Measurements from ENCODE around the gene UTP14C.

The UTP14C gene

DNA sequence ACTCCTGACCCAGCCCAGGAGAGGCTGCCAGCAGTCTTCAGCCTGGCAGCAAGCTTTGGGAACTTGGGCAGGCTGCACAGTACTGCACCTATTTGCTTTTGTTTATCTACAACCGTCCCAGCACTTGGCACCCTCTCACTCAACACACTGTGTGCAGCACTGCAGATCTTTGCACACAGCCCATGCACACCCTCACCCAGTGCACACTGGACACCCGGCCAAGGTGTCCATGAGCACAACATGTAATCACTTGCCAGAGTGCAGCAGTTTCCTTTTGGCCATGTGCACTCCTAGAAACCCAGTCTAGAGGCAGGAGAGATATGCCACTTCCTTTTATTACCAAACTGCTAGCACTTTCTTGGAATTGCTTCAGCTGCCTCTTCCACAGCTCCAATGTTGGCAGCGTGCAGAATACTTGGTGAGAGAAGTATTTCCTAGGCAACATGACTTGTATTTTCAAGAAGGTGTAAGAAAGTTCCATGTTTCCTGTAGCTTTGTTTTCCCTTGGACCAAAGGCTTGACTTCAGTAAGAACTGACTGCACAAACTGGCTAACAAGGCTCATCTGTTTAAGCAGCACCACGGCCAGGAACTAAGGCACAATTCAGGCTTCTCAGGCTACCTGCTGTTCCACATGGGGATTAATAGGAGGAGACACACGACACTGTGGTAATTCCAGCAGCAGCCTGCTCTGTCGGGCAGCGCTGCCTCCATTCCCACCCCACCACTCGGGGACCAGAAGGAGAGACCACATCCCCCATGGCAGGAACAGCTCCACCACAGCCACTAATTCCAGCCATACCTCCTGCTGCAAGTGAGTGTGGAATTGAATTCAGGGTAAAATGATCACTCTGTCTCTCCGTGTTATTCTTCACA lies 28.6 kb upstream of the UTP14C start:
- peak in 1 of 2 experiments; percentile 71 for DNase-seq (ENCODE audit: low read depth in 1 of 2, low spot score in 1 of 2)
- in situ Hi-C loops (cut with HindIII; ENCODE audit: low pct_unique_long_range_greater_than_20kb, low sequenced_read_pairs), result no loop called here
- no peak for TF ChIP-seq JUND (IDR thresholded peaks at IDR 0.05; ENCODE audit: low read depth)

DNA sequence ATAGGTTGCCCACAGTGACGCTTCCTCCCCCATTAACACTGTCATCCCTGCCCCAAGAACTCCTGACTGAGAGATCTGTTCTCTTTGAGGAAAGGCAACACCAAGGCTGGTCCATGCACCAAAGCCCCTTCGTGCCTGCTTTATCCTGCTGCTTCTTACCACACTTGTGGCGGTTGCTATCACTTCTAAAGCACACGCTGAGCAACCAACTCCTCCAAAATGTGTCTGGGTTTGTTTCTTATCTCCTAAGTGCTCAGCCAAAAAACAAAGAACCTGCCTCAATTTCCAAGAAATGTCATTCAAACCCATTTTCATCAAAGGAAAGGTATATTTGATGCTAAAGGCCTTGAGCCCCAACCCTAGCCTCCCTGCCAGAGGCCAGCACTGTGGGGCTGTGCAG lies 27.9 kb upstream of the UTP14C start:
- in situ Hi-C loops (cut with HindIII; ENCODE audit: low pct_unique_long_range_greater_than_20kb, low sequenced_read_pairs), result no loop called here
- no peak for DNase-seq (ENCODE audit: low read depth in 1 of 2, low spot score in 1 of 2)
- TF ChIP-seq JUND (IDR thresholded peaks at IDR 0.05; ENCODE audit: low read depth), result no peak

DNA sequence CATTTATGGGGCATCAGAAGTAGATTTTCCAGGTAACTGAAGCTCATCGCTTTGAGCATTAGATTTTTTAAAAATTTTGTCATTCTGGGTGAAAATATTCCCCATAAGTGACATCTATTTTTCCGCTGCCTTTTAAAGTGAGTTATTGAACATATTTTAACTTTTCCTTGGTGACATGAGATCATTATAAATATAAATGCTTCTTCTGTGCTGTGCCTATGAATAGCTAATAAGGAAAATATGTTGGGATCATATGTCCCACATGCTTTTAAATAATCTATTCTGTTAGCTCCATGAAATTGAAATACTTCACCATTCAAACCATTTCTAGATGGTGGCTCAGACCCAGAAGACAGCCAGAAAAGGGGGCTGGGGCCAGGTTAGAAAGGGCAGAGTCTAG lies 27.3 kb upstream of the UTP14C start:
- no peak for DNase-seq (ENCODE audit: low read depth in 1 of 2, low spot score in 1 of 2)
- TF ChIP-seq JUND (IDR thresholded peaks at IDR 0.05; ENCODE audit: low read depth), result no peak
- in situ Hi-C loops (cut with HindIII; ENCODE audit: low pct_unique_long_range_greater_than_20kb, low sequenced_read_pairs), result no loop called here

DNA sequence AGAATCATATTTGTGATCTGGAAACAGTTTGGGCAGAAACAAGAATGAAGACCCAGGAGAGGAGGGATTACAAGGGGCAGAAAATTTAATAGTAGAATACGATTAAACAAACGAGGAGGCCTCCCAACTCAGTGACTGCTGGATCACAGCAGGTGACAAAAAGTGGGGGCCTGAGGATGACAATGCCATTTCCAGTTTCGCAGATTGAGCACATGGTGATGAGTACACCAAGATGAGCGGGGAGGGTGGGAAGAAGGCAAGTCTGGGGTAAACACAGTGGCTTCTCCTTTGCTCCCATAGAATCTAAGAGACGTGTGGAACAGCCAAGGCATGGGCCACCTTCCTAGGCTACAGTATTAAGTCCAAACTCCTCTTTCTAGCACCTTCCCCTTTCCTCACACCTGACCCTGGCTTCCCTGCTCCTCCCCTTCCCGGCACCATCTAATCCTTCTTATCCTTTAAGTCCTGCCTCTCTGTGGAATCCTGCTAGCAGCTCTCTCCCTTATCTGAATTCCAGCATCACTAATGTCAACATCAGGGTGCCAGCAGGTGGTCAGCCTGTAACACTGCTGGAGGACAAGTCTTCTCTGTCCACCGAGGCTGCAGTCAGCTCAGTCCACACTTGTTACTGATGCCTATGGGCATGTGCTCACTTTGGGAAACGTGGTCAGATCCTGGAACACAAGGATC lies 26.7 kb upstream of the UTP14C start:
- peak in 1 of 2 experiments; percentile 76 for DNase-seq (ENCODE audit: low read depth in 1 of 2, low spot score in 1 of 2)
- in situ Hi-C loops (cut with HindIII; ENCODE audit: low pct_unique_long_range_greater_than_20kb, low sequenced_read_pairs), result no loop called here
- no peak for TF ChIP-seq JUND (IDR thresholded peaks at IDR 0.05; ENCODE audit: low read depth)

DNA sequence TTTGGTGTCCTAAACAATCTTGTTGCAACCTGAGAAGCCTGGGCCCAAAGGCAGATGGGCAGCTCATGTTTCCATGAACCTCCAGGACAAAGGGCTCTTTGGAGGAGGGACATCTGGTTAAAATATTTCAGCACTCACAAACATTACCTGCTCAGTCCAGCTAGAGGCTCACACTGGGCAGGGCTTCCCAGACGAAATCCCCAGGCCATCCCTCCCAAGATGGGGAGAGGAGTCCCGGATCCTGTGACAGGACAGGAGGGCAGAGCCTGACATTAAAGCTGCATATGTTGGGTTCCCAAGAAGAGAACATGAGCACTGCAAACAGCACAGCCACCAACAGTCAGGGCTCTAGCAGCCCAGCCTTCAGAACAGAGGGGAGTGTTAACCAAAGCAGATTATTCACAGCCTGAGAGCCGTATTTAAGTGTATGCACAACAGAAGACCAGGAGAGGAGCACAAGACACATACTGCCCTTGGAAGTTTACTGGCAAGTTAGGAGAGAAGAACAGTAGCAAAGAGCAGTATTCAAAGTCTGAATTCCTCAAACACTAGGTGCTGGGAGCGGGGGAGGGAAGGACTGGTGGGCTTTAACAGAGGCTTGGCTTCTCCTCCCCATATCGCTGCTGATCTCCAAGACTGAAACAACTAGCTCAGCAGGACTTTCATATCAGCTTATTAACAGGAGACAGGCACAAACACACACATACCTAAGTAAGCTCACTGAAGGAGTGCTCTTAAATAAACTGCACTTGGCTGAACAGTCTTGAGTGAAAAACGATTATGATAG lies 25.6 kb upstream of the UTP14C start:
- TF ChIP-seq JUND (IDR thresholded peaks at IDR 0.05; ENCODE audit: low read depth), result no peak
- DNase-seq (ENCODE audit: low read depth in 1 of 2, low spot score in 1 of 2), result peak in 1 of 2 experiments; percentile 81
- in situ Hi-C loops (cut with HindIII; ENCODE audit: low pct_unique_long_range_greater_than_20kb, low sequenced_read_pairs), result no loop called here

DNA sequence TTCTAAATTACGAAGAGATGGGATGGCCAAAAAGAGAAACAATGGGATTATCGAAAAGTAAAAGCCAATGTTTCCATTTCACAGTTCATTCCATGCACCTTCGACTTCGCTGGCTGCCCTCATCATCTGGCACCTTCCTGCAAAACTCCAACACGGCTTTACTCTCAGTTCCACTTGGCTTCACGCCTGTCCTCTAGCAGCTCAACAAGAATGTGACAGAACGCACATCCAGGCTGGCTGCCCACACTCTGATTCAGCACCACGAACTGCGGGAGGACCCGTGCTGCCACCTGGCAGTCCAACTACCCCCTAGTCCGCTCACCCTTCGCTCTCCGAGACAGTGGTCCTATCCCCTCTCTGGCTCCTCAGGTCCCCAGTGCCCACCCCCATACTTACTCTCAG lies 25.0 kb upstream of the UTP14C start:
- DNase-seq (ENCODE audit: low read depth in 1 of 2, low spot score in 1 of 2), result peak in 1 of 2 experiments; percentile 67
- TF ChIP-seq JUND (IDR thresholded peaks at IDR 0.05; ENCODE audit: low read depth), result no peak

DNA sequence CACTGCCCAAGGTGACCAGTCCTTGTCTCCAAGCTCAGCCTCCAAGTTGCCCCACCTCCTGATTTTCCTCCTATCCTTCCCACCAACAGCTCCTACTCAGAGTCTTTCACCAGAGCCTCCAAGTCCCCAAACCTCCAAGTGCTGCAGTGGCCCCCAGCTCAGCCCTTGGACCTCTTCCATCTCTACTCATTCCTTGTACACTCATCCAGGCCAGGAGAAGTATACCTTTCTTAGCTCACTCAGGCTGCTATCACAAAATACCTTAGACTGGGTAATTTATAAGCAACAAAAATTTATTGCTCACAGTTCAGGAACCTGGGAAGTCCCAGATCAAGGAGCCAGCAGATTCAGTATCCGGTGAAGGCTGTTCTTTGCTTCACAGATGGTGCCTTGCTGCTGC lies 24.6 kb upstream of the UTP14C start:
- TF ChIP-seq JUND (IDR thresholded peaks at IDR 0.05; ENCODE audit: low read depth), result no peak
- no peak for DNase-seq (ENCODE audit: low read depth in 1 of 2, low spot score in 1 of 2)
- in situ Hi-C loops (cut with HindIII; ENCODE audit: low pct_unique_long_range_greater_than_20kb, low sequenced_read_pairs), result no loop called here

More for the DNA sequence above, 25.0 kb upstream of the UTP14C start:
- in situ Hi-C loops (cut with HindIII; ENCODE audit: low pct_unique_long_range_greater_than_20kb, low sequenced_read_pairs), result no loop called here

DNA sequence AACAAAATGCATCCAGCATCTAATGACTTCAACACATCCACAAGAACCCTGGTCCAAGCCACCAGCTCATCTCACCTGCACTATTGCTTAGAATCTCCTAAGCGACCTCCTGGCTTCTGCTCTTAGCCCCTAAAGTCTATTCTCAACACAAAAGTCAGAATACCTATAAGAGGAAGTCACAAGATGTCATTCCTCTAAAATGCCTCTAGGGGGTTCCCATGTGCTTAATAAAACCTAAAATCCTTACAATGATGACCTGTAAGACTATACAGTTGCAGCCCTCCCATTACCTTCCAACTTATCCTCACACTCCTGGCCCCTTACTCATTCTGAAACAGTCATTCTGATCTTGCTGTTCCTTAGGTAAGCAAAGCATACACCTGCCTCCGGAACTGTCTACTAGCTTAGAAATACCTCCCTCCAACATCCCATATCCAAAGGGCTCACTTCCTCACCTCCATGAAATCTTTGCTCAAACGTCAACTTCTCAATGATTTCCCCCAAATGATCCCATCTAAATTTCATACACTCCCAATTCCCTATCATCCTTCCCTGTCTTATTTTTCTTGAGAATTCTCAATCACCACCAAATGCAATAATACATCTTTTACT lies 23.3 kb upstream of the UTP14C start:
- no peak for TF ChIP-seq JUND (IDR thresholded peaks at IDR 0.05; ENCODE audit: low read depth)
- in situ Hi-C loops (cut with HindIII; ENCODE audit: low pct_unique_long_range_greater_than_20kb, low sequenced_read_pairs), result no loop called here
- peak in 1 of 2 experiments; percentile 58 for DNase-seq (ENCODE audit: low read depth in 1 of 2, low spot score in 1 of 2)

DNA sequence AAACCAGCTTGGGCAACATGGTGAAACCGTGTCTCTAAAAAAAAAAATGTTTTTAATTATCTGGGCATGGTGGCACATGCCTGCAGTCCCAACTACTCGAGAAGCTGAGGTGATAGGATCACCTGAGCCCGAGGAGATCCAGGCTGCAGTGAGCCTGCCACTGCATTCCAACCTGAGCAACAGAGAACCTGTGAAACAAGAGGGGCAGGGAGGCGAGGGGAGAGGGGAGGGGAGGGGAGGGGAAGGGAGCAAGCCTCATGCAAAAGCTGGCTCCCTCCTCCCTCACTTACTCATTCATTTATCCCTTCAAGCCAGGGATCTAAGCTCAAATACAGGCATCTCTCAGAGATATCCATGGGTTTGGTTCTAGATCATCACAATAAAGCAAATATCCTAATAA lies 22.1 kb upstream of the UTP14C start:
- in situ Hi-C loops (cut with HindIII; ENCODE audit: low pct_unique_long_range_greater_than_20kb, low sequenced_read_pairs), result no loop called here
- TF ChIP-seq JUND (IDR thresholded peaks at IDR 0.05; ENCODE audit: low read depth), result no peak
- DNase-seq (ENCODE audit: low read depth in 1 of 2, low spot score in 1 of 2), result peak in 1 of 2 experiments; percentile 47

DNA sequence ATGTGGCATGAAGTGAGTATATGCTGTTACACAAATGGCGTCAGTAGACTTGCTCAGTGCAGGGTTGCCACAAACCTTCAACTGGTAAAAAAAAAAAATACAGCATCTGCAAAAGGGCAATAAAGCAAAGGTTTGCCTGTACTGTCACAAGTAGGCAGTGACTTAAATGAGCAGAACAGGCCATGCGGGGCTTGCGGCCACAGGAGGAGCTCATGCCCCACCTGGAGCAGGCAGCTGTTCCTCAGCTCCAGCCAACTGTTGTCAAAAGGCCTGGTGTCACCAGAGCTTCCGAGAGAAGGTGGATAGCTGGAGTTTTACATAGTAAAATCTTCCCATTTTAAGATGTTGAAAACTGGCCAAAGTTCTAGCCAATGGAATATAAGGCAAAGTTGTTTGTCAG lies 20.9 kb upstream of the UTP14C start:
- TF ChIP-seq JUND (IDR thresholded peaks at IDR 0.05; ENCODE audit: low read depth), result no peak
- in situ Hi-C loops (cut with HindIII; ENCODE audit: low pct_unique_long_range_greater_than_20kb, low sequenced_read_pairs), result no loop called here
- DNase-seq (ENCODE audit: low read depth in 1 of 2, low spot score in 1 of 2), result no peak

DNA sequence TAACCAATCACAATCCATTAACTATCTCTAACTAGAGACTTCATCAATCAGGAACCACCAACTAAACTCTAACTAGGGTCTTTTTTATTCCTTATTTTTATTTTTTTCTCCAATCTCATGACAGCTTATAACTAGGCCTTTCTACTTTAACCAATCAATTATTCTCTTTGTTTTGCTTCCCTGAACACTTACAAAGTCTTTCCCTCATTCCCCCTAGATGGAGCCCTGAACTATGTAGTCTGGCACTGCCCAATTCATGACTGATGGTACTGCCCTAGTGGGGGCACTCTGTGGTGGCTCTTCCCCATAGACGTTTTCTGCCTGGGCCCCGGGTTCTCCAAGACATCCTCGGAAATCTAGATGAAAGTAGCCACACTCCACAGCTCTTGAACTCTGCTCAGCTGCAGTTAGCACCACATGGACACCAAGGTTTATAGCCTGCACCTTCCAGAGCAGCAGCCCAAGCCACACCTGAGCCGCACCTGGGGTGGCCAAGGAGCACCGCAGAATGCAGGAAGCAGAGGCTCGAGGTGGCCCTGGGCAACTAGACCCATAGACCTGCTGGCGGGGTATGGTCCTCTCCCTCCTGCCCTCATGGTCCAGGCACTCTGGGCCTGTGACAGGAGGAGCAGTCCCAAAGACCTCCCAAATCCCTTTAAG lies 19.9 kb upstream of the UTP14C start:
- in situ Hi-C loops (cut with HindIII; ENCODE audit: low pct_unique_long_range_greater_than_20kb, low sequenced_read_pairs), result no loop called here
- no peak for TF ChIP-seq JUND (IDR thresholded peaks at IDR 0.05; ENCODE audit: low read depth)
- DNase-seq (ENCODE audit: low read depth in 1 of 2, low spot score in 1 of 2), result peak in 1 of 2 experiments; percentile 38
